ENCODE measurements around the gene NFE2.

- TF ChIP-seq ZFP30 (CRISPR knock-in tag; IDR thresholded peaks at IDR 0.05) = no peak
- no peak for TF ChIP-seq PATZ1 (CRISPR knock-in tag; IDR thresholded peaks at IDR 0.05; ENCODE audit: borderline replicate concordance)
- no peak for TF ChIP-seq TCF4 (CRISPR knock-in tag; IDR thresholded peaks at IDR 0.05; ENCODE audit: borderline replicate concordance)
- TF ChIP-seq CREB5 (CRISPR knock-in tag; IDR thresholded peaks at IDR 0.05; ENCODE audit: low read depth) = no peak
- TF ChIP-seq ARNTL (CRISPR knock-in tag; IDR thresholded peaks at IDR 0.05; ENCODE audit: borderline replicate concordance, low read depth) = no peak
- TF ChIP-seq GLIS3 (CRISPR knock-in tag; IDR thresholded peaks at IDR 0.05) = no peak
- TF ChIP-seq PPARA (CRISPR knock-in tag; IDR thresholded peaks at IDR 0.05; ENCODE audit: borderline replicate concordance) = no peak
- TF ChIP-seq CSDC2 (CRISPR knock-in tag; IDR thresholded peaks at IDR 0.05) = no peak
- TF ChIP-seq ZNF8 (CRISPR knock-in tag; IDR thresholded peaks at IDR 0.05) = no peak
- TF ChIP-seq SNAI2 (CRISPR knock-in tag; IDR thresholded peaks at IDR 0.05) = no peak
- TF ChIP-seq RARB (CRISPR knock-in tag; IDR thresholded peaks at IDR 0.05) = no peak
- no peak for TF ChIP-seq POU6F1 (CRISPR knock-in tag; IDR thresholded peaks at IDR 0.05; ENCODE audit: borderline replicate concordance, low read depth)
- TF ChIP-seq ZC3H10 (CRISPR knock-in tag; IDR thresholded peaks at IDR 0.05) = no peak
These were observed 28.0 kb upstream of the NFE2 start for GRCh38 chr12:54328595-54329337.
